Right cardiac atrium (tissue), 5 donors: ENCODE results near the gene CDC42SE2. TPM values are rescaled to one million over a fixed set of nuclear protein-coding genes. Genes with fewer than 3 reads are reported as not detected.
A peak's percentile ranks its signal among the peaks of the same experiment; 100 is the strongest.

ENCODE experiments used
- ATAC-seq, 2 donors: fragments of 200-7000 bp; cut with Tn5 transposase; one replicate each; pipeline versions ENCODE4 v1.8.0 to v1.9.1; 2020; ENCODE audit warnings: moderate library complexity in 2 of 2, mild to moderate bottlenecking in 1 of 2
- DNase-seq, 3 donors: peaks; one replicate each; pipeline ENCODE4 v3.0.0-alpha.2; 2020
- H3K27ac ChIP-seq: one replicate; pipeline ENCODE4 v1.5.1; 2013; ENCODE audit warnings: mild to moderate bottlenecking, low read length, control low read depth, moderate library complexity
- H3K27me3 ChIP-seq: one replicate; pipeline ENCODE4 v1.6.1; 2013; ENCODE audit not compliant: control insufficient read depth, insufficient read depth
- H3K4me1 ChIP-seq: one replicate; pipeline ENCODE4 v1.6.1; 2013; ENCODE audit warnings: low read length; ENCODE audit not compliant: control insufficient read depth, insufficient read depth
- H3K4me3 ChIP-seq: one replicate; pipeline ENCODE4 v1.5.1; 2013; ENCODE audit warnings: low read length, control low read depth
- H3K9me3 ChIP-seq: one replicate; pipeline ENCODE4 v1.6.1; 2013; ENCODE audit warnings: low read length; ENCODE audit not compliant: control insufficient read depth
- WGBS: extraction: QIAGEN DNeasy Blood & Tissue Kit; methylation state at CpG from one replicate; pipeline ENCODE4 v1.1.7; 2013; 5-methylcytosine and 5-hydroxymethylcytosine counted together
- intact Hi-C, 4 donors: fragments of 100-400 bp; cut with DNase I; formaldehyde crosslinking; loops; one replicate each; pipeline versions ENCODE4 v1.11.0 to v1.14.0; 2022 to 2023
- long read RNA-seq, 4 donors: library from polyadenylated mRNA; unstranded; transcript quantifications; one replicate each; pipeline ENCODE4 v2.0.0, GENCODE V29; 2020 to 2021
- polyA plus RNA-seq: library from polyadenylated mRNA; stranded (reverse); fragments of 200-250 nt; gene quantifications from one replicate; pipeline ENCODE4 v1.2.3, GENCODE V29; 2013
- total RNA-seq, 4 donors: library from RNA; stranded (reverse); fragmentation: NEBNext Ultra II Directional; extraction: Animal tissue kit (Norgen Biotek cat#: 25700); gene quantifications; one replicate each; pipeline ENCODE4 v1.2.1, GENCODE V29; 2021
- donor health status: healthy with polysubstance abuse.
- donor health status: DM: no; HTN: yes; CAD: no.
- donor health status: DM: no; HTN: no; CAD: no.
- donor health status: DM: no; HTN: yes; CAD: no; lungs with severe emphysema.
- donor health status: DM: yes; HTN: yes; CAD: no.

The CDC42SE2 gene, protein sequence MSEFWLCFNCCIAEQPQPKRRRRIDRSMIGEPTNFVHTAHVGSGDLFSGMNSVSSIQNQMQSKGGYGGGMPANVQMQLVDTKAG
- 10 to 100 TPM; 12.1 to 14.2 (median 13.2) TPM for total RNA-seq
- 7.7 TPM for polyA plus RNA-seq
- long read RNA-seq, donor 1, partial matches to known transcripts: 2 of 31 reads
- long read RNA-seq, donor 1, other reads (novel, unspliced or antisense): 25 of 31 reads
- long read RNA-seq, donor 2, partial matches to known transcripts: 0 of 8 reads
- long read RNA-seq, donor 2, other reads (novel, unspliced or antisense): 8 of 8 reads
- long read RNA-seq, donor 3, transcript CDC42SE2-201 (6 exons, 3,591 nt): major isoform, 6 of 78 reads
- long read RNA-seq, donor 3, partial matches to known transcripts: 10 of 78 reads
- long read RNA-seq, donor 3, other reads (novel, unspliced or antisense): 59 of 78 reads
- long read RNA-seq, donor 4, partial matches to known transcripts: 1 of 9 reads
- long read RNA-seq, donor 4, other reads (novel, unspliced or antisense): 6 of 9 reads

DNA sequence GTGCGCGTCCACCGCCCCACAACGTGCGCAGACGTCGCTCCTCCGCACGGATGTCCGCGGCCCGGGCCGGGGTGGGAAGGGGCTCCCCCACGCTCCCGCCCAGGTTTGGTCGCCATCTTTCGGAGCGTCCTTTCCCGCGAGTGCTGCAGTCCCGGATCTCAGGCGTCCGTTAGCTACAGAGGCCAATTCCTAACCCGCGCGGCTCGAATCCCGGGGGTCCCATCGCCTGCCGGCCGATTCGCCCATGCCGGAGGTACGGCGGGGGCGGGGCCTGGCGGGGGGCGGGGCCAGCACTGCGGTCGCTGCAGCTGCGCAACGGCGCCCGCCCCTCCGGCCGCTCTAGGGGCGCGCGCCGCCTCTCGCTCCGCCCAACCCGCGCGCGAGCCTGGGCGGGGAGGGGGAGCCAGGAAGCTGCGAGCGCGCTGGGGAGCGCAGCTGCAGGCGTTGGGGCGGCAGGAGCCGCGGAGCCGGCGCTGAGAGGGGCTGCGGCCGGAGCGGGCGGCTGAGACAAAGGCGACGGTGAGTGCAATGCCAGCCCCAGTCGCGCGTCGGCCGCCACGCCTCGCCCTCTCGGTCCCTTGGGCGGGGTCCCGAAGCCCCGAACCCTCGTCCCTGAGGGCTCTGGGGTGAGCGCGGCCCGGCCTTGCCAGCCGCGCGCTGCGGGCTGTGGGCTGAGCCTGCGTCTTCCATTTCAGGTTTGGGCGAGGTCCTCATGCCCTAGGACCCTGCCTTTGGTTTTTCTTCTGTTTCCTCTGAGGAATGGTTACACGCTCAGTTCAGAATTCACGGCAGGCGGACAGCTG is at the start of gene CDC42SE2:
CDC42SE2 (plus strand) TSS at position 406 of the 803 bp plus-strand sequence. CDS start 95,441 bp downstream, outside the sequence.
- Histone ChIP-seq H3K9me3 (no peaks in the 10 kb centered on the region), H3K4me3 (peak within 1 kb of the TSS; percentile 96), H3K27ac (peak within 1 kb of the TSS; percentile 65), H3K27me3 (no peaks in the 10 kb centered on the region), H3K4me1 (no peaks in the 10 kb centered on the region)
- ATAC-seq: peak; percentile 100
- DNase-seq: peak; percentile 85 to 95 (median 95)
- WGBS: under 1% methylated on average over 97 of the region's 97 CpGs
- intact Hi-C loops: loop anchor here (10.0 kb wide), 2 partner anchors 89 to 99 kb away; partner anchors contain the start of genes HINT1 (in 2 of the 4) and LYRM7 (in 2 of the 4)

DNA sequence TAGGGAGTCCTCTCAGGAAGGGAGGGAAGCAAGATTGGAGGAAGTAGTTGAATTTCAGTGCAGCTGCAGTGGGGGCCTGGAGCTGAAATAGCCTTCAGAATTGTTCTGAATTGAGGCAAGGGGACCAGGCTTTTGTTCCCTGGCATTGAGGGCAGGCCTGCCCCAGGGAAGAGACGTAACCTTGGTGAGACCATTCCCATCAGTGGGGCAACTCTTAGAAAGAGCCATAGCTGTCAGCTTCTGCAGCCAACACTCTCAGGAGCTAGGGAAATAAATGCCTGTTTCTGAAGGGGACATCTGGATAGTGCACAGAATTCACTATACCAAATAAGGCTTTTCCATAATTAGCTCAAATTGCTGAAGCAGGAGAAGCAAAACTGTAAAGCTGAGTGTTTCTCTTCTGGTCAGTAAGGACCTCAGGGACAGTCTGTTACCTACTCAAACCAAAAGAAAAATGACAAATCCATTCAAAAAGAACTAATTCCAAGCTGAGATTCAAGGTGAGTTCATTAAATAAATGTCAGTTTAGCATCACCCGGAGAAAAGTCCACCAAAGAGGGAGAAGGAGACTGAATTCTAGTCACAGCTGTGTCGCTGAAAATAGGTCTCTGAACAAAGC is 49.1 kb upstream of the CDC42SE2 start:
- Histone ChIP-seq H3K27me3 (no peaks in the 10 kb centered on the region), H3K9me3 (no peaks in the 10 kb centered on the region), H3K27ac (no peak overlapping the region), H3K4me1 (peaks cover 2% of the 10 kb centered on the region), H3K4me3 (no peak overlapping the region)
- DNase-seq: no peak
- no peak for ATAC-seq
- intact Hi-C loops: no loop called here
- WGBS: 54% methylated on average over 3 of the region's 3 CpGs

DNA sequence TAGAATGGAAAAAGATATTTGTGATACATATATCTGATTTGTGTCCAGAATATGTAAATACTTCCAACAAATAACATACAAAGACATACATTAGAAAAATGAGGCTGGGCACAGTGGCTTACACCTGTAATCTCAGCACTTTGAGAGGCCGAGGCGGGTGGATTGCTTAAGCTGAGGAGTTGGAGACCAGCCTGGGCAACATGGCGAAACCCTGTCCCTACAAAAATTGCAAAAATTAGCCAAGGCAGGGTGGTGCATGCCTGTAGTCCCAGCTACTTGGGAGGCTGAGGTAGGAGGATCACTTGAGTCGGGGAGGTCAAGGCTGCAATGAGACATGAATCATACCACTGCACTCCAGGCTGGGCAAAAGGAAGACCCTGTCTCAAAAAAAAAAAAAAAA is 46.1 kb upstream of the CDC42SE2 start:
- no peak overlapping the region for H3K4me3 ChIP-seq
- H3K4me1 ChIP-seq: peaks cover 3% of the 10 kb centered on the region
- DNase-seq (no peak), ATAC-seq (no peak)
- no peak overlapping the region for H3K27ac ChIP-seq
- no peaks in the 10 kb centered on the region for H3K9me3 ChIP-seq
- no peaks in the 10 kb centered on the region for H3K27me3 ChIP-seq
- intact Hi-C loops: no loop called here
- 97% methylated on average over 4 of the region's 4 CpGs for WGBS

DNA sequence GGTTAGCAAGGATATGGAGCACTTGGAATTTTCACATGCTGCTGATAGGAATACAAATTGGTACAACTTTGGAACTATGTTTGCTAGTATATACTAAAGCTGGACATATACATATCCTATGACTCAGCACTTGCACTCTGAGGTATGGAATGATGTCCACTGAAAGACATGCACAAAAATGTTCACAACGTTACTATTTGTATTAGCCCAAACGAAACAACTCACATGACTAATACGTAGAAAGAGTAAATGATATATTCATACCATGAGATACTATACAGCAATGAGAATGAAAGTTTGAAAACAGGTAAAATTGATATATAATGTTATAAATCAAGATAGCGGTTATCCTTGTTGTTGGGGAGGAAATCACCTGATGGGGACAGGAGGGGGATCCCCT is 45.5 kb upstream of the CDC42SE2 start:
- Histone ChIP-seq H3K27ac (no peak overlapping the region), H3K27me3 (no peaks in the 10 kb centered on the region), H3K4me1 (peaks cover 3% of the 10 kb centered on the region), H3K4me3 (no peak overlapping the region), H3K9me3 (no peaks in the 10 kb centered on the region)
- intact Hi-C loops: no loop called here
- DNase-seq: no peak
- 92% methylated on average over 4 of the region's 4 CpGs for WGBS
- ATAC-seq: no peak

DNA sequence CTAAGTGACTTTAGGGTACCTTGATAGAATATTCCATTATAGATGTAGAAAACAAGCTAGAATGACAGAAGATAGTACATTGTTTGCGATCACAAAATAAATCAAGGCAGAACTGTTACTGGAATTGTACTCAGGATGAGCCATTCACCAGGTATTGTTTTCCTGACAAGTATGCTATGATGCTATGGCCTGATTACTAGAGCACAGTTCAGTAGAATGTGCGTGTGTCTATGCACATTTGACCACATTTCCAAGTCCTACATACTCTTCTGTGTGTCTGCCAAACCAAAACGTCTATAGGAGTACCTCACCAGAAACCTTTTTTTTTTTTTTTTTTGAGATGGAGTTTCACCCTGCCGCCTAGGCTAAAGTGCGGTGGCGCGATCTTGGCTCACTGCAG is 43.3 kb upstream of the CDC42SE2 start:
- intact Hi-C loops: no loop called here
- ATAC-seq (no peak), DNase-seq (no peak)
- H3K27me3 ChIP-seq: no peaks in the 10 kb centered on the region
- peaks cover 3% of the 10 kb centered on the region for H3K4me1 ChIP-seq
- H3K9me3 ChIP-seq: no peaks in the 10 kb centered on the region
- H3K4me3 ChIP-seq: no peak overlapping the region
- 93% methylated on average over 7 of the region's 7 CpGs for WGBS
- no peak overlapping the region for H3K27ac ChIP-seq

DNA sequence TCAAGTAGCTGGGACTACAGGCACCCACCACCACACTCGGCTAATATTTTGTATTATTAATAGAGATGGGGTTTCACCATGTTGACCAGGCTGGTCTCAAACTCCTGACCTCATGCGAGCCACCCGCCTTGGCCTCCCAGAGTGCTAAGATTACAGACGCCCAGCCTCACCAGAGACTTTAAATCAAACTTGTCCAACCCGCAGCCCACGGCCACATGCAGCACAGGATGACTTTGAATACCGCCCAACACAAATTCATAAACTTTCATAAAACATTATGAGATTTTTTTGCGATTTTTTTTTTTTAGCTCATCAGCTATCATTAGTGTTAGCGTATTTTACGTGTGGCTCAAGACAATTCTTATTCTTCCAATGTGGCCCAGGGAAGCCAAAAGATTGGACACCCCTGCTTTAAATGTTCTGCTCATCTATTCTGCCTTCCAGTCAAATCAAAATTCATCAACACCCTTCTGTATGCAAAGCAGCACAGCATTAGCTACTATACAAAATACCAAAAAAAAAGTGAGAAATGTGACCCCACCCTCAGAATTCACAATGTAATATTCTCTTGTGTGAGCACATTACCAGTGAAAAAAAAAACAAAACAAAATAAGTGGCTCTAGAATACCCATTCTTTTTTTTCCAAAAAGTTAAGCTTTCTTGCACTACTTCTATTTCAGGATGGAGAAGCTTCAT is 42.7 kb upstream of the CDC42SE2 start:
- no peaks in the 10 kb centered on the region for H3K27me3 ChIP-seq
- H3K27ac ChIP-seq: no peak overlapping the region
- ATAC-seq (no peak), DNase-seq (peak in 1 of 3 donors; percentile 30)
- 94% methylated on average over 10 of the region's 10 CpGs for WGBS
- intact Hi-C loops: no loop called here
- peaks cover 3% of the 10 kb centered on the region for H3K4me1 ChIP-seq
- no peaks in the 10 kb centered on the region for H3K9me3 ChIP-seq
- no peak overlapping the region for H3K4me3 ChIP-seq

DNA sequence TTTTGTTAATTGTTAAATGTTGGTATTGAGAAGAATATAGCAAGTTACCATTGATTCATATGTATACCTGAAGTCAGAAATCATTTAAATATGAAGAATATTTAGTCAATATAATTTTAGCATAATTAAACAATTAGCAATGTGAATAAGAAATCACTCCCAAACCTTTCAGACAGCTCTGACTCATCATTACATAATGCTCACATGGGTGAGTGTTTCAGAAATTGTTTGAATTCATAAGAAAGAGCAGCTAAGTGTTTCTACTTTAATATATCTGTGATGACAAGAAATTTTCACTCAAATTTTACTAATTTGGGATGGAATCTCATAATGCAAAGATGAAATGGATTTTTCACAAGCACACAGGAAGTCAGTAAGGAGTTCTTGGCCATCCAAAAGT is 42.0 kb upstream of the CDC42SE2 start:
- H3K27me3 ChIP-seq: no peaks in the 10 kb centered on the region
- H3K4me3 ChIP-seq: no peak overlapping the region
- intact Hi-C loops: no loop called here
- DNase-seq: no peak
- H3K9me3 ChIP-seq: no peaks in the 10 kb centered on the region
- no peak overlapping the region for H3K27ac ChIP-seq
- no peak for ATAC-seq
- H3K4me1 ChIP-seq: peaks cover 3% of the 10 kb centered on the region

DNA sequence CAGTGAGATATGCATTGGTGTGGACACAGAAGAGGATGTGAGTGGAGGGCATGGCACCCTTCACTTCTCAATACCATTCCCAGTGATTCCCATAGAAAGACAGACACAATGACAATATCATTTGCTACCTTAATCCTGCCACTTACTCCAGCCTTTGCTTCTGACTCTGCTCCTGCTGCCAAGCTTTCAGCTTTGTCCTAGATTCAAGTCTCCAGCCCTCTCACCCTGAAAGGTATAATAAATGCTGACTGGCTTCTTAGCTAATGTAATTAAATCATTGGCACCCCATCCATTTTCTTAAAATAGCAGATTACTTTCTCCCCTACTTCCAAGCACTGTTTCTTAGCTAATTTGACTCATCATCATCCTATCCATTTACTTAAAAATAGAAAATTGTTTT is 41.1 kb upstream of the CDC42SE2 start:
- intact Hi-C loops: no loop called here
- Histone ChIP-seq H3K4me3 (no peak overlapping the region), H3K9me3 (no peaks in the 10 kb centered on the region), H3K27ac (no peak overlapping the region), H3K4me1 (peaks cover 3% of the 10 kb centered on the region), H3K27me3 (no peaks in the 10 kb centered on the region)
- ATAC-seq (no peak), DNase-seq (no peak)

DNA sequence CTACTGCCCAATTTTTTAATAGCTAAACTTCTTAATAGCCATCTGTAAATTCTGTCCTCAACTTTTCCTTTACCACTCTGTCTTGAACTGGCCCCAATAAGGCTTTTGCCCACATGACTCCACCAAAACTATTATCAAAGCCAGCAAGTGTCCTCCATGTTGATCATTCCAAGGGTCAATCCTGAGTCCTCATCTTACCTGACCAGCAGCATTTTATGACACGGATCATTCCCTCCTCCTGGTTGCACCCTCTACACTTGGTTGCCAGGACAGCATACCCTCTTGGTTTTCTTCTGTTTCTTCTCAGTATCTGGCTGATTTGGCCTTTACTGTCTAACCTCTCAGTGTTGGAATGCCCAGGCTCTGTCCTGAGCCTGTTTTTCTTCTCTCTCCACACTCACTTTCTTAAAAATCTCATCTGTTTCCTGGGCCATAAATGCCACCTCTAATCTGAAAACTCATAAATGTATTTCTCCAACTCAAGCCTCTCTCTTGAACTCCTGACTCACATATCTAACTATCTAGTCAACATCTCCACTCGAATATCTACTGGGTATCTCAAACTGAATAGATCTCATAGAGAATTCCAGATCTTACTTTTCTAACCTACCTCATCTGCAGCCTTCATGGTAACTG is 40.0 kb upstream of the CDC42SE2 start:
- WGBS: 85% methylated on average over 2 of the region's 2 CpGs

More for the DNA sequence above, 40.0 kb upstream of the CDC42SE2 start:
- Histone ChIP-seq H3K27ac (no peak overlapping the region), H3K4me1 (peaks cover 3% of the 10 kb centered on the region), H3K9me3 (no peaks in the 10 kb centered on the region), H3K27me3 (no peaks in the 10 kb centered on the region), H3K4me3 (no peak overlapping the region)
- intact Hi-C loops: no loop called here
- ATAC-seq (no peak), DNase-seq (no peak)
